Measurements from ENCODE around the gene KRTAP2-3.
"Not testable (repeated sequence)": the region's sequence is repeated elsewhere in the genome, so short reads cannot be mapped to it uniquely, and the experiment has no call there.

DNA sequence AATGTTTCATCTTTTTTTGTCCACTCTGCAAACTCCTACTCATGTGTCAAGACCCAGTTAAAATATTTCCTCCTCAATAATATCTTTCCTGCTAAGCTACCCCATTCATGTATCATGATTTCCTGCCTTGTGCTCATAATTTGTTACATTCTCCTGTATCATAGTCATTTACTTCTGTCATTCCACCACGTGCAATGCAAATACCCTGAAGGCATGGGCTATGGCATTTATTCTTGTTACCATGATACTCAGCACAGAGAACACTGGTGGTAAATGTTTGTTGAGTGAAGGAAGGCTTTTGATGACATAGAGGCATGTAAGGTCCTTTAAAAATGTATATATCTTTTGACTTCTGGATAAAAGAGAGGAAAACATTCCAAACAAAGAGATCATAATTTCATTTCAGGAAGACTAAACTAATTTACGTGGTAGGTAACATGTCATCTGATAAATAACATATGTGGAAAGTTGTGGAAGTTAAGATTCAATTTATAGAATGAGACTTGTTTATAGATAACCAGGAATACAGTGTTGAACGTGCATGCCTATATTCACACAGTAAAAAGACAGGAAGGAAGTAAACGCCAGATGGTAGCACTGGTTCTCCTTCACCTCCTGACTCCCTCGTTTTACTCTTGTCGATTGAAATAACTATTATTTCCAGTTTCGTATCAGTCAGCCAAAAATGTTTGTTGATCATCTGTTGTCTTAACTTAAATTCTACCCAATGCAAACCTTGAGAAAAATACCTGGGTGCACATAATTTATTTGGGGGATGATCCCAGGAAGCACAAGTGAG lies 40.0 kb upstream of the KRTAP2-3 start:
- TF ChIP-seq POLR2A, CTCF, POLR2AphosphoS5 (IDR thresholded peaks at IDR 0.05): not testable (repeated sequence)

All from gastroesophageal sphincter (tissue), 3 donors.